ENCODE results near the gene ACOX1. TPM values are rescaled to one million over a fixed set of nuclear protein-coding genes. Genes with fewer than 3 reads are reported as not detected.

ACOX1 gene
- total RNA-seq, 2 experiments from 2014 or later: 27.7 to 33.1 TPM

GRCh38 chr17:76008208-76008607 is 29.2 kb upstream of the ACOX1 start:
- ChIA-PET POLR2A (no interaction called here), CTCF (interaction anchor here (0.9 to 10.4 kb wide), 6 partner anchors 8 to 296 kb away, joined by 3 to 139 read pairs (median 5); partner anchors contain the start of genes CDK3 and MRPL38)
- Mint-ChIP-seq H3K36me3 (ENCODE audit: low read depth) (no peaks in the 10 kb centered on the region), H3K27me3 (no peaks in the 10 kb centered on the region), H3K4me1 (no peaks in the 10 kb centered on the region), H3K4me3 (no peak overlapping the region), H3K9me3 (ENCODE audit: low read depth) (no peaks in the 10 kb centered on the region), H3K27ac (no peak overlapping the region)
- DNase-seq: no peak
- no peak for ATAC-seq
- intact Hi-C loops (cut with DNase I, micrococcal nuclease): loop anchor here in 1 of 2 experiments (5.0 kb wide), 1 partner anchor 246 kb away; no protein-coding TSS in a partner anchor

- DNase-seq (no peak), ATAC-seq (no peak)
- H3K27ac Mint-ChIP-seq: no peak overlapping the region
- H3K27me3 Mint-ChIP-seq: no peaks in the 10 kb centered on the region
- no peak overlapping the region for H3K4me3 Mint-ChIP-seq
- no peaks in the 10 kb centered on the region for H3K9me3 Mint-ChIP-seq (ENCODE audit: low read depth)
- intact Hi-C loops (cut with DNase I, micrococcal nuclease): loop anchor here in 1 of 2 experiments (5.0 kb wide), 1 partner anchor 246 kb away; no protein-coding TSS in a partner anchor
- CTCF ChIA-PET: interaction anchor here (0.6 to 10.4 kb wide), 5 partner anchors 7 to 390 kb away, joined by 4 to 139 read pairs (median 6); partner anchors contain the start of genes CDK3 and MRPL38
- H3K4me1 Mint-ChIP-seq: no peaks in the 10 kb centered on the region
- no peaks in the 10 kb centered on the region for H3K36me3 Mint-ChIP-seq (ENCODE audit: low read depth)
- POLR2A ChIA-PET: no interaction called here
These were observed 28.8 kb upstream of the ACOX1 start for GRCh38 chr17:76007850-76008165.

GRCh38 chr17:76007131-76007849 is 28.3 kb upstream of the ACOX1 start:
- DNase-seq: no peak
- Mint-ChIP-seq H3K27me3 (no peaks in the 10 kb centered on the region), H3K27ac (no peak overlapping the region), H3K9me3 (ENCODE audit: low read depth) (no peaks in the 10 kb centered on the region), H3K4me1 (no peaks in the 10 kb centered on the region), H3K36me3 (ENCODE audit: low read depth) (no peaks in the 10 kb centered on the region), H3K4me3 (no peak overlapping the region)
- CTCF ChIA-PET: interaction anchor here (0.6 to 10.4 kb wide), 5 partner anchors 7 to 391 kb away, joined by 4 to 139 read pairs (median 6); partner anchors contain the start of genes CDK3 and MRPL38
- no peak for ATAC-seq
- POLR2A ChIA-PET: no interaction called here
- intact Hi-C loops (cut with DNase I, micrococcal nuclease): loop anchor here in 1 of 2 experiments (5.0 kb wide), 1 partner anchor 245 kb away; no protein-coding TSS in a partner anchor

- ChIA-PET POLR2A (interaction anchor here (0.7 kb wide), 1 partner anchor 77 kb away, joined by 3 read pairs; no protein-coding TSS in a partner anchor), CTCF (interaction anchor here (0.5 to 11.1 kb wide), 29 partner anchors 7 to 547 kb away, joined by 3 to 139 read pairs (median 4); partner anchors contain the start of genes MRPL38, TRIM47 and TRIM65)
- Mint-ChIP-seq H3K27ac (no peak overlapping the region), H3K4me1 (no peaks in the 10 kb centered on the region), H3K4me3 (no peak overlapping the region), H3K9me3 (ENCODE audit: low read depth) (no peaks in the 10 kb centered on the region), H3K27me3 (no peaks in the 10 kb centered on the region), H3K36me3 (ENCODE audit: low read depth) (no peaks in the 10 kb centered on the region)
- ATAC-seq (peak; percentile 77), DNase-seq (peak; percentile 92)
- intact Hi-C loops (cut with DNase I, micrococcal nuclease): loop anchor here in 1 of 2 experiments (1.0 to 5.0 kb wide), 3 partner anchors 26 to 243 kb away; partner anchors contain the start of genes ACOX1 and TEN1
These were observed 26.5 kb upstream of the ACOX1 start for GRCh38 chr17:76005263-76006149.

- no peak overlapping the region for H3K4me3 Mint-ChIP-seq
- no peaks in the 10 kb centered on the region for H3K4me1 Mint-ChIP-seq
- CTCF ChIA-PET: interaction anchor here (0.5 to 11.1 kb wide), 28 partner anchors 8 to 547 kb away, joined by 3 to 139 read pairs (median 4); partner anchors contain the start of genes MRPL38, TRIM47 and TRIM65
- no peaks in the 10 kb centered on the region for H3K27me3 Mint-ChIP-seq
- ATAC-seq (no peak), DNase-seq (no peak)
- H3K36me3 Mint-ChIP-seq (ENCODE audit: low read depth): no peaks in the 10 kb centered on the region
- POLR2A ChIA-PET: no interaction called here
- H3K9me3 Mint-ChIP-seq (ENCODE audit: low read depth): no peaks in the 10 kb centered on the region
- no peak overlapping the region for H3K27ac Mint-ChIP-seq
- intact Hi-C loops (cut with DNase I, micrococcal nuclease): loop anchor here (1.0 to 5.0 kb wide), 4 partner anchors 26 to 243 kb away; partner anchors contain the start of genes ACOX1 (in 1 of the 2) and TEN1 (in 1 of the 2)
These were observed 25.8 kb upstream of the ACOX1 start for GRCh38 chr17:76004750-76005262.

GRCh38 chr17:76003915-76004314 is 24.9 kb upstream of the ACOX1 start:
- Mint-ChIP-seq H3K27me3 (no peaks in the 10 kb centered on the region), H3K4me1 (no peaks in the 10 kb centered on the region), H3K9me3 (ENCODE audit: low read depth) (no peaks in the 10 kb centered on the region), H3K27ac (no peak overlapping the region), H3K36me3 (ENCODE audit: low read depth) (no peaks in the 10 kb centered on the region), H3K4me3 (no peak overlapping the region)
- CTCF ChIA-PET: interaction anchor here (0.6 to 11.1 kb wide), 12 partner anchors 9 to 419 kb away, joined by 3 to 139 read pairs (median 4); partner anchors contain the start of gene MRPL38
- DNase-seq (no peak), ATAC-seq (no peak)
- POLR2A ChIA-PET: interaction anchor here (0.6 kb wide), 1 partner anchor 71 kb away, joined by 4 read pairs; no protein-coding TSS in a partner anchor
- intact Hi-C loops (cut with DNase I, micrococcal nuclease): loop anchor here in 1 of 2 experiments (5.0 kb wide), 1 partner anchor 97 kb away; no protein-coding TSS in a partner anchor

GRCh38 chr17:76002100-76002499 is 23.1 kb upstream of the ACOX1 start:
- DNase-seq: no peak
- no peaks in the 10 kb centered on the region for H3K9me3 Mint-ChIP-seq (ENCODE audit: low read depth)
- peaks cover 7% of the 10 kb centered on the region for H3K4me1 Mint-ChIP-seq
- H3K4me3 Mint-ChIP-seq: no peak overlapping the region
- H3K27ac Mint-ChIP-seq: no peak overlapping the region
- ChIA-PET CTCF (interaction anchor here (0.7 to 11.1 kb wide), 4 partner anchors 11 to 96 kb away, joined by 3 to 139 read pairs (median 20); partner anchors contain the start of gene MRPL38), POLR2A (interaction anchor here (0.6 to 1.1 kb wide), 4 partner anchors 21 to 135 kb away, joined by 3 to 6 read pairs (median 3); no protein-coding TSS in a partner anchor)
- H3K27me3 Mint-ChIP-seq: no peaks in the 10 kb centered on the region
- no peak for ATAC-seq
- intact Hi-C loops (cut with DNase I, micrococcal nuclease): loop anchor here in 1 of 2 experiments (5.0 kb wide), 1 partner anchor 95 kb away; no protein-coding TSS in a partner anchor
- H3K36me3 Mint-ChIP-seq (ENCODE audit: low read depth): no peaks in the 10 kb centered on the region

- no peaks in the 10 kb centered on the region for H3K36me3 Mint-ChIP-seq (ENCODE audit: low read depth)
- H3K4me1 Mint-ChIP-seq: peaks cover 14% of the 10 kb centered on the region
- H3K9me3 Mint-ChIP-seq (ENCODE audit: low read depth): no peaks in the 10 kb centered on the region
- DNase-seq (no peak), ATAC-seq (no peak)
- H3K27ac Mint-ChIP-seq: no peak within 1 kb of the TSS
- H3K4me3 Mint-ChIP-seq: no peak within 1 kb of the TSS
- intact Hi-C loops (cut with DNase I, micrococcal nuclease): loop anchor here in 1 of 2 experiments (5.0 kb wide), 1 partner anchor 94 kb away; no protein-coding TSS in a partner anchor
- POLR2A ChIA-PET: no interaction called here
- no peaks in the 10 kb centered on the region for H3K27me3 Mint-ChIP-seq
- CTCF ChIA-PET: interaction anchor here (0.5 to 11.1 kb wide), 11 partner anchors 12 to 398 kb away, joined by 3 to 139 read pairs (median 4); no protein-coding TSS in a partner anchor
These were observed 22.0 kb upstream of the ACOX1 start, which contains the start of gene CDK3 for GRCh38 chr17:76000755-76001521. CDK3 (plus strand) TSS chr17:76000855; CDS start chr17:76001426, 571 bp downstream.

- Mint-ChIP-seq H3K27ac (no peak overlapping the region), H3K4me1 (peaks cover 14% of the 10 kb centered on the region), H3K36me3 (ENCODE audit: low read depth) (no peaks in the 10 kb centered on the region), H3K27me3 (no peaks in the 10 kb centered on the region), H3K4me3 (no peak overlapping the region), H3K9me3 (ENCODE audit: low read depth) (no peaks in the 10 kb centered on the region)
- ChIA-PET POLR2A (no interaction called here), CTCF (interaction anchor here (0.5 to 11.1 kb wide), 20 partner anchors 9 to 398 kb away, joined by 3 to 139 read pairs (median 4); partner anchors contain the start of genes TRIM65 and WBP2)
- DNase-seq: peak; percentile 85
- intact Hi-C loops (cut with DNase I, micrococcal nuclease): loop anchor here in 1 of 2 experiments (5.0 kb wide), 1 partner anchor 93 kb away; no protein-coding TSS in a partner anchor
- peak; percentile 83 for ATAC-seq
These were observed 21.2 kb upstream of the ACOX1 start for GRCh38 chr17:76000016-76000754.

Data from activated CD4-positive, alpha-beta T cell treated with anti-CD3 and anti-CD28 coated beads for 36 hours (primary cell).